Activated CD4-positive, alpha-beta T cell treated with anti-CD3 and anti-CD28 coated beads for 48 hours (primary cell): Measurements from ENCODE around the gene AEBP2.
"Not testable (repeated sequence)": the region's sequence is repeated elsewhere in the genome, so short reads cannot be mapped to it uniquely, and the experiment has no call there.

ENCODE experiments used
- DNase-seq: peaks from one replicate; pipeline ENCODE4 v3.0.0-alpha.2; 2020

The AEBP2 gene

GRCh38 chr12:19458733-19459132 lies 19.4 kb downstream of the AEBP2 start:
- no peak for DNase-seq

- no peak for DNase-seq
Measured at GRCh38 chr12:19461999-19462398, 22.7 kb downstream of the AEBP2 start.

GRCh38 chr12:19462406-19462805 lies 23.1 kb downstream of the AEBP2 start:
- no peak for DNase-seq

GRCh38 chr12:19464192-19464580 lies 24.9 kb downstream of the AEBP2 start:
- no peak for DNase-seq

- no peak for DNase-seq
Measured at GRCh38 chr12:19465711-19466110, 26.4 kb downstream of the AEBP2 start.

- no peak for DNase-seq
Measured at GRCh38 chr12:19474147-19474546, 34.9 kb downstream of the AEBP2 start.

- DNase-seq = not testable (repeated sequence)
Measured at GRCh38 chr12:19475884-19476505, 36.7 kb downstream of the AEBP2 start.

- no peak for DNase-seq
Measured at GRCh38 chr12:19477071-19477470, 37.8 kb downstream of the AEBP2 start.

- no peak for DNase-seq
Measured at GRCh38 chr12:19480459-19480858, 41.2 kb downstream of the AEBP2 start.

GRCh38 chr12:19482036-19482435 lies 42.7 kb downstream of the AEBP2 start:
- DNase-seq = no peak

GRCh38 chr12:19482551-19483109 lies 43.3 kb downstream of the AEBP2 start:
- peak; percentile 72 for DNase-seq

- DNase-seq = no peak
Measured at GRCh38 chr12:19483727-19484126, 44.4 kb downstream of the AEBP2 start.

- DNase-seq = no peak
Measured at GRCh38 chr12:19484738-19485137, 45.4 kb downstream of the AEBP2 start.

GRCh38 chr12:19485240-19485639 lies 45.9 kb downstream of the AEBP2 start:
- no peak for DNase-seq

GRCh38 chr12:19489168-19489567 lies 49.9 kb downstream of the AEBP2 start:
- DNase-seq = peak; percentile 41

GRCh38 chr12:19490908-19491307 lies 51.6 kb downstream of the AEBP2 start:
- no peak for DNase-seq

GRCh38 chr12:19491863-19492262 lies 52.6 kb downstream of the AEBP2 start:
- DNase-seq = no peak

GRCh38 chr12:19496219-19496878 lies 57.1 kb downstream of the AEBP2 start:
- DNase-seq = no peak

- DNase-seq = no peak
Measured at GRCh38 chr12:19498099-19498498, 58.8 kb downstream of the AEBP2 start.

- no peak for DNase-seq
Measured at GRCh38 chr12:19499030-19499429, 59.7 kb downstream of the AEBP2 start.

GRCh38 chr12:19506497-19506896 lies 67.2 kb downstream of the AEBP2 start:
- no peak for DNase-seq

- DNase-seq = no peak
Measured at GRCh38 chr12:19507823-19508222, 68.5 kb downstream of the AEBP2 start.

GRCh38 chr12:19510461-19510860 lies 71.2 kb downstream of the AEBP2 start:
- no peak for DNase-seq

- no peak for DNase-seq
Measured at GRCh38 chr12:19515179-19515578, 75.9 kb downstream of the AEBP2 start.

GRCh38 chr12:19517583-19517982 lies 78.3 kb downstream of the AEBP2 start:
- DNase-seq = no peak
